MCF 10A (cell line): Measurements from ENCODE around the gene RABGAP1L. TPM values are rescaled to one million over a fixed set of nuclear protein-coding genes. Genes with fewer than 3 reads are reported as not detected.

ENCODE experiments used
- BruUV-seq: library from RNA; stranded (reverse); fragments of 400-500 nt; replicated peaks from 2 replicates; lab custom pipeline; 2021; lab: Mats Ljungman, UMichigan
- CTCF ChIA-PET: fragments of 300-600 bp; sonication (Branson Sonifier 250); formaldehyde crosslinking; extraction: SDS; loops from one replicate; lab custom pipeline; 2021; ENCODE audit warnings: antibody characterized with exemption, inconsistent platforms; lab: Yijun Ruan, JAX
- POLR2A ChIA-PET: fragments of 300-600, 350-650 bp; sonication (Branson Sonifier 250); formaldehyde crosslinking; extraction: SDS; loops from one replicate; lab custom pipeline; 2020; ENCODE audit warnings: antibody characterized with exemption, inconsistent platforms; lab: Yijun Ruan, JAX
- DNase-seq: peaks from one replicate; pipeline ENCODE4 v3.0.0-alpha.2; 2018; ENCODE audit not compliant: unreplicated experiment
- H3K27ac Mint-ChIP-seq: one replicate; pipeline ENCODE4 v1.8.0; 2022; ENCODE audit warnings: mild to moderate bottlenecking, low read depth, mixed read lengths; ENCODE audit not compliant: unreplicated experiment
- H3K27me3 Mint-ChIP-seq: one replicate; pipeline ENCODE4 v1.8.0; 2022; ENCODE audit warnings: mixed read lengths; ENCODE audit not compliant: insufficient read depth, unreplicated experiment
- H3K36me3 Mint-ChIP-seq: one replicate; pipeline ENCODE4 v1.8.0; 2022; ENCODE audit warnings: mild to moderate bottlenecking, moderate library complexity, mixed read lengths; ENCODE audit not compliant: insufficient read depth, unreplicated experiment
- H3K4me1 Mint-ChIP-seq: one replicate; pipeline ENCODE4 v1.8.0; 2022; ENCODE audit warnings: mixed read lengths; ENCODE audit not compliant: insufficient read depth, unreplicated experiment
- H3K4me3 Mint-ChIP-seq: one replicate; pipeline ENCODE4 v1.8.0; 2022; ENCODE audit warnings: mild to moderate bottlenecking, moderate library complexity, mixed read lengths; ENCODE audit not compliant: unreplicated experiment
- H3K9me3 Mint-ChIP-seq: one replicate; pipeline ENCODE4 v1.8.0; 2022; ENCODE audit warnings: mixed read lengths; ENCODE audit not compliant: unreplicated experiment
- CTCF ChIP-seq: fragments of 200-600 bp; IDR thresholded peaks from one replicate; pipeline ENCODE4 v1.8.0; 2022; ENCODE audit warnings: antibody characterized with exemption, mild to moderate bottlenecking; ENCODE audit not compliant: unreplicated experiment
- intact Hi-C: fragments of 100-400 bp; cut with micrococcal nuclease; formaldehyde crosslinking; loops from 2 replicates; pipeline ENCODE4 v1.14.1; 2022
- total RNA-seq: library from RNA; stranded (reverse); gene quantifications from 2 replicates; pipeline ENCODE4 v1.2.3, GENCODE V29; 2022

The RABGAP1L gene
- total RNA-seq, 1 experiment from 2014 or later, result 18.2 TPM

- no peak overlapping the region for H3K27ac Mint-ChIP-seq
- POLR2A ChIA-PET, result interaction anchor here (0.7 kb wide), 1 partner anchor 439 kb away, joined by 3 read pairs; no protein-coding TSS in a partner anchor
- H3K4me1 Mint-ChIP-seq, result no peaks in the 10 kb centered on the region
- H3K4me3 Mint-ChIP-seq, result no peak overlapping the region
- no peaks in the 10 kb centered on the region for H3K27me3 Mint-ChIP-seq
- intact Hi-C loops, result no loop called here
- no peaks in the 10 kb centered on the region for H3K36me3 Mint-ChIP-seq
- CTCF ChIA-PET, result no interaction called here
- TF ChIP-seq CTCF, result no peak
- DNase-seq, result no peak
- no TSS peak for BruUV-seq
- no peaks in the 10 kb centered on the region for H3K9me3 Mint-ChIP-seq
Measured at GRCh38 chr1:174445351-174445750, 286.0 kb downstream of the RABGAP1L start.

- POLR2A ChIA-PET, result interaction anchor here (0.7 kb wide), 1 partner anchor 440 kb away, joined by 3 read pairs; no protein-coding TSS in a partner anchor
- intact Hi-C loops, result no loop called here
- Mint-ChIP-seq H3K27me3 (no peaks in the 10 kb centered on the region), H3K27ac (no peak overlapping the region), H3K4me1 (no peaks in the 10 kb centered on the region), H3K36me3 (no peaks in the 10 kb centered on the region), H3K9me3 (no peaks in the 10 kb centered on the region), H3K4me3 (no peak overlapping the region)
- no peak for DNase-seq
- TF ChIP-seq CTCF, result no peak
- CTCF ChIA-PET, result interaction anchor here (1.3 kb wide), 1 partner anchor 183 kb away, joined by 3 read pairs; no protein-coding TSS in a partner anchor
- no TSS peak for BruUV-seq
Measured at GRCh38 chr1:174445817-174446216, 286.5 kb downstream of the RABGAP1L start.

GRCh38 chr1:174447866-174448530, 288.7 kb downstream of the RABGAP1L start, which contains the start of gene GPR52:
Gene GPR52 (plus strand): TSS chr1:174447964. CDS start chr1:174448112, 148 bp downstream.
- CTCF ChIA-PET, result no interaction called here
- no TSS peak for BruUV-seq
- intact Hi-C loops, result no loop called here
- no peak within 1 kb of the TSS for H3K27ac Mint-ChIP-seq
- no peaks in the 10 kb centered on the region for H3K4me1 Mint-ChIP-seq
- POLR2A ChIA-PET, result no interaction called here
- no peak for TF ChIP-seq CTCF
- H3K36me3 Mint-ChIP-seq, result no peaks in the 10 kb centered on the region
- no peak for DNase-seq
- H3K27me3 Mint-ChIP-seq, result no peaks in the 10 kb centered on the region
- no peak within 1 kb of the TSS for H3K4me3 Mint-ChIP-seq
- no peaks in the 10 kb centered on the region for H3K9me3 Mint-ChIP-seq

- no peak overlapping the region for H3K27ac Mint-ChIP-seq
- BruUV-seq, result no TSS peak
- no peaks in the 10 kb centered on the region for H3K27me3 Mint-ChIP-seq
- intact Hi-C loops, result no loop called here
- ChIA-PET CTCF (no interaction called here), POLR2A (no interaction called here)
- H3K4me1 Mint-ChIP-seq, result no peaks in the 10 kb centered on the region
- no peaks in the 10 kb centered on the region for H3K36me3 Mint-ChIP-seq
- no peak overlapping the region for H3K4me3 Mint-ChIP-seq
- DNase-seq, result no peak
- no peaks in the 10 kb centered on the region for H3K9me3 Mint-ChIP-seq
- no peak for TF ChIP-seq CTCF
Measured at GRCh38 chr1:174448531-174448883, 289.2 kb downstream of the RABGAP1L start.
